CD14-positive monocyte (primary cell): ENCODE measurements around the gene SEPTIN8. TPM values are rescaled to one million over a fixed set of nuclear protein-coding genes. Genes with fewer than 3 reads are reported as not detected.

Source experiments
- DNase-seq, 3 donors: peaks; one replicate each; pipeline ENCODE4 v3.0.0-alpha.2; 2011 to 2022
- H2AFZ ChIP-seq: 2 replicates; pipeline ENCODE4 v1.6.0; 2012; ENCODE audit warnings: mild to moderate bottlenecking, low read depth, low read length, inconsistent platforms; ENCODE audit not compliant: insufficient read depth, poor library complexity, severe bottlenecking
- H3K27ac ChIP-seq, 2 donors: 1 replicate in 1 of 2; 2 replicates in 1 of 2; pipeline ENCODE4 v1.5.1; 2012 to 2013; ENCODE audit warnings: low read length in 2 of 2, control low read depth in 1 of 2, inconsistent platforms in 1 of 2, low read depth in 1 of 2, mild to moderate bottlenecking in 1 of 2
- H3K27me3 ChIP-seq, 2 donors: one replicate each; pipeline versions ENCODE4 v1.6.0 to v1.6.1; 2011 to 2013; ENCODE audit warnings: low read length in 2 of 2; ENCODE audit not compliant: control insufficient read depth in 2 of 2, insufficient read depth in 2 of 2
- H3K36me3 ChIP-seq, 2 donors: replicated peaks in 1 of 2; 1 replicate in 1 of 2; 2 replicates in 1 of 2; pipeline versions ENCODE4 v1.5.1 to v1.6.1; 2012 to 2013; ENCODE audit warnings: low read length in 2 of 2, control low read depth in 1 of 2, inconsistent platforms in 1 of 2, mild to moderate bottlenecking in 1 of 2; ENCODE audit not compliant: insufficient read depth in 2 of 2, control insufficient read depth in 1 of 2
- H3K4me1 ChIP-seq, 2 donors: 1 replicate in 1 of 2; 2 replicates in 1 of 2; pipeline versions ENCODE4 v1.5.1 to v1.6.1; 2012 to 2013; ENCODE audit warnings: low read length in 2 of 2, control low read depth in 1 of 2, inconsistent platforms in 1 of 2, mild to moderate bottlenecking in 1 of 2, moderate library complexity in 1 of 2; ENCODE audit not compliant: insufficient read depth in 2 of 2, control insufficient read depth in 1 of 2
- H3K4me2 ChIP-seq: replicated peaks from 2 replicates; pipeline ENCODE3; 2012; ENCODE audit warnings: low read length, moderate library complexity, mild to moderate bottlenecking; ENCODE audit not compliant: poor library complexity, severe bottlenecking; ENCODE audit errors: extremely low read depth
- H3K4me3 ChIP-seq, 3 experiments: fragments of 200-600 bp in 1 of 3; sonication (generic) in 1 of 3; replicated peaks in 1 of 3; 1 replicate in 2 of 3; 2 replicates in 1 of 3; pipeline ENCODE4 v1.5.1; 2011 to 2013; ENCODE audit warnings: low read length in 3 of 3, mild to moderate bottlenecking in 3 of 3, control low read depth in 2 of 3, low read depth in 2 of 3, inconsistent platforms in 1 of 3, moderate library complexity in 1 of 3
- H3K79me2 ChIP-seq: 2 replicates; pipeline ENCODE4 v1.6.0; 2012; ENCODE audit warnings: mild to moderate bottlenecking, control low read depth, inconsistent platforms, low read length, moderate library complexity; ENCODE audit not compliant: insufficient read depth
- H3K9ac ChIP-seq: 2 replicates; pipeline ENCODE4 v1.6.0; 2017; ENCODE audit warnings: low read length, mild to moderate bottlenecking; ENCODE audit not compliant: insufficient read depth, poor library complexity, severe bottlenecking
- H3K9me3 ChIP-seq, 2 donors: replicated peaks in 1 of 2; 1 replicate in 1 of 2; 2 replicates in 1 of 2; pipeline versions ENCODE4 v1.5.1 to v1.6.1; 2012 to 2013; ENCODE audit warnings: low read length in 2 of 2, control low read depth in 1 of 2; ENCODE audit not compliant: control insufficient read depth in 1 of 2, insufficient read depth in 1 of 2
- H4K20me1 ChIP-seq: 2 replicates; pipeline ENCODE4 v1.6.0; 2012; ENCODE audit warnings: mild to moderate bottlenecking, low read length, control low read depth, moderate library complexity; ENCODE audit not compliant: insufficient read depth
- H3K27ac Mint-ChIP-seq, 7 donors: one replicate each; pipeline ENCODE4 v1.8.0; 2020; ENCODE audit warnings: mild to moderate bottlenecking in 7 of 7, mixed read lengths in 7 of 7, moderate library complexity in 6 of 7, inconsistent platforms in 2 of 7
- H3K27me3 Mint-ChIP-seq, 3 donors: one replicate each; pipeline ENCODE4 v1.8.0; 2021 to 2022; ENCODE audit warnings: low read depth in 3 of 3, mild to moderate bottlenecking in 3 of 3, mixed read lengths in 3 of 3, moderate library complexity in 3 of 3, inconsistent platforms in 1 of 3
- H3K36me3 Mint-ChIP-seq, 2 donors: one replicate each; pipeline ENCODE4 v1.8.0; 2020; ENCODE audit warnings: mixed read lengths in 2 of 2, inconsistent platforms in 1 of 2, mild to moderate bottlenecking in 1 of 2
- H3K4me1 Mint-ChIP-seq: one replicate; pipeline ENCODE4 v1.8.0; 2020; ENCODE audit warnings: mild to moderate bottlenecking, mixed read lengths
- H3K4me3 Mint-ChIP-seq, 2 donors: one replicate each; pipeline ENCODE4 v1.8.0; 2020; ENCODE audit warnings: mild to moderate bottlenecking in 2 of 2, mixed read lengths in 2 of 2, moderate library complexity in 1 of 2
- H3K9me3 Mint-ChIP-seq, 7 donors: one replicate each; pipeline ENCODE4 v1.8.0; 2020 to 2022; ENCODE audit warnings: mixed read lengths in 7 of 7, mild to moderate bottlenecking in 6 of 7, moderate library complexity in 6 of 7, inconsistent platforms in 2 of 7
- WGBS: methylation state at CpG from one replicate; pipeline ENCODE4 v1.1.5; 2013; ENCODE audit warnings: missing lambda C conversion rate; ENCODE audit not compliant: insufficient coverage; 5-methylcytosine and 5-hydroxymethylcytosine counted together
- intact Hi-C, 2 donors: fragments of 100-400 bp; cut with micrococcal nuclease; formaldehyde crosslinking; loops; one replicate each; pipeline versions ENCODE4 v1.15.0 to v1.15.1; 2023
- polyA plus RNA-seq, 3 donors: library from polyadenylated mRNA; depleted of rRNA in 1 of 3; unstranded in 2 of 3; stranded (reverse) in 1 of 3; fragments of 300-500 nt in 2 of 3; fragments of >200 nt in 1 of 3; fragmentation: Illumina TruSeq in 2 of 3; gene quantifications; 1 replicate in 2 of 3; 2 replicates in 1 of 3; pipeline ENCODE4 v1.2.3, GENCODE V29; 2012 to 2021
- TF ChIP-seq, protein P1 (sequence below): fragments of 200-600 bp; IDR thresholded peaks from one replicate; pipeline ENCODE4 v1.8.0; 2022; ENCODE audit warnings: antibody characterized with exemption, mild to moderate bottlenecking

Gene SEPTIN8
- polyA plus RNA-seq, 3 donors = 0.36 to 5.0 (median 0.54) TPM

- Histone ChIP-seq H3K9me3 (peaks cover 0 to 17% of the 10 kb centered on the region in 2 donors), H3K4me1 (peaks cover 14 to 37% of the 10 kb centered on the region in 2 donors), H3K79me2 (peaks cover 7% of the 10 kb centered on the region), H3K4me3 (no peak overlapping the region), H3K36me3 (peaks cover 0 to 37% of the 10 kb centered on the region in 2 donors), H3K27ac (no peak overlapping the region), H3K9ac (no peak overlapping the region), H3K4me2 (no peak overlapping the region), H4K20me1 (peaks cover 81% of the 10 kb centered on the region), H2AFZ (no peak overlapping the region), H3K27me3 (peaks cover 51 to 90% of the 10 kb centered on the region in 2 donors)
- 93% methylated on average over 2 of the region's 3 CpGs for WGBS
- Mint-ChIP-seq H3K4me3 (peak overlapping the region in 1 of 2 donors; percentile 77), H3K4me1 (peaks cover 37% of the 10 kb centered on the region), H3K27me3 (peaks cover 79 to 96% (median 85%) of the 10 kb centered on the region in 3 donors), H3K27ac (no peak overlapping the region), H3K9me3 (peaks cover 0 to 25% (median 13%) of the 10 kb centered on the region in 7 donors), H3K36me3 (peaks cover 38% of the 10 kb centered on the region in 2 donors)
- TF ChIP-seq, protein P1, sequence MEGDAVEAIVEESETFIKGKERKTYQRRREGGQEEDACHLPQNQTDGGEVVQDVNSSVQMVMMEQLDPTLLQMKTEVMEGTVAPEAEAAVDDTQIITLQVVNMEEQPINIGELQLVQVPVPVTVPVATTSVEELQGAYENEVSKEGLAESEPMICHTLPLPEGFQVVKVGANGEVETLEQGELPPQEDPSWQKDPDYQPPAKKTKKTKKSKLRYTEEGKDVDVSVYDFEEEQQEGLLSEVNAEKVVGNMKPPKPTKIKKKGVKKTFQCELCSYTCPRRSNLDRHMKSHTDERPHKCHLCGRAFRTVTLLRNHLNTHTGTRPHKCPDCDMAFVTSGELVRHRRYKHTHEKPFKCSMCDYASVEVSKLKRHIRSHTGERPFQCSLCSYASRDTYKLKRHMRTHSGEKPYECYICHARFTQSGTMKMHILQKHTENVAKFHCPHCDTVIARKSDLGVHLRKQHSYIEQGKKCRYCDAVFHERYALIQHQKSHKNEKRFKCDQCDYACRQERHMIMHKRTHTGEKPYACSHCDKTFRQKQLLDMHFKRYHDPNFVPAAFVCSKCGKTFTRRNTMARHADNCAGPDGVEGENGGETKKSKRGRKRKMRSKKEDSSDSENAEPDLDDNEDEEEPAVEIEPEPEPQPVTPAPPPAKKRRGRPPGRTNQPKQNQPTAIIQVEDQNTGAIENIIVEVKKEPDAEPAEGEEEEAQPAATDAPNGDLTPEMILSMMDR = no peak
- no peak for DNase-seq
- intact Hi-C loops = loop anchor here in 1 of 2 donors (5.0 to 10.0 kb wide), 2 partner anchors 320 to 437 kb away; no protein-coding TSS in a partner anchor
These were observed 47.4 kb upstream of the SEPTIN8 start for GRCh38 chr5:132824426-132824825.

DNA sequence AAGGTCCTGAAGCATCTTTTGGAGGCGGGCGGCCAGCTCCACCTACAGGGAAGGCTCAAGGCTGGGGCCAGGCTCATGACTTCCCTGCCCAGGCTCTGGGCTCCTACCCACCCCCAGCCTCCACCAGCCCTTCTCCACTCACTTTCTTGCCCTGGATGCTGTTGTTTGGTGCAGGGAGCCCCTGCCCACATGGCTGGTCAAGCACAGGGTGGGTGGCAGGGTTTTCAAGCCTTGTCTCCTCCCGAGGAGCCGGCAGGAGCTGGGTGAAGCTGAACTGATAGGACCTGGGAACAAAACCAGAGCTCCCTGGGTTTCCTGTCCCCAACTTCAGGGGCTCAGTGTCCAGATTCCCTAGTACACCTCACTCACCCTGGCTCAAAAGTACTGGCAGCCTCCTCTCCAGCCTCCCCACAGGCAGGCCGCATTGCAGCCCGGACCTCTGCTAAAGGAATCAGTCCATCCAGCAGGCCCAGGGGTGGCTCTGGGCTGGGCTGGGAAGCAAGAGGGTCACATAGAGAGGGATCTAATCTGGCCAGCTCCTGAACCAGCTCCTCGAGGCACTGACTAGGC is 46.5 kb upstream of the SEPTIN8 start:
- Histone ChIP-seq H3K4me2 (peak overlapping the region; percentile 25), H3K9me3 (peaks cover 0 to 17% of the 10 kb centered on the region in 2 donors), H3K79me2 (peaks cover under 1% of the 10 kb centered on the region), H3K4me1 (peaks cover 12 to 31% of the 10 kb centered on the region in 2 donors), H4K20me1 (peaks cover 73% of the 10 kb centered on the region), H3K4me3 (no peak overlapping the region), H3K9ac (no peak overlapping the region), H3K36me3 (peaks cover 0 to 35% of the 10 kb centered on the region in 2 donors), H2AFZ (no peak overlapping the region), H3K27ac (no peak overlapping the region), H3K27me3 (peaks cover 54 to 90% of the 10 kb centered on the region in 2 donors)
- H3K4me3 Mint-ChIP-seq = peak overlapping the region in 1 of 2 donors; percentile 77
- no peak for DNase-seq
- H3K9me3 Mint-ChIP-seq = peaks cover 0 to 28% (median 15%) of the 10 kb centered on the region in 7 donors
- peaks cover 31 to 32% of the 10 kb centered on the region in 2 donors for H3K36me3 Mint-ChIP-seq
- TF ChIP-seq, protein P1 = no peak
- intact Hi-C loops = loop anchor here in 1 of 2 donors (5.0 to 10.0 kb wide), 2 partner anchors 319 to 436 kb away; no protein-coding TSS in a partner anchor
- H3K27ac Mint-ChIP-seq = no peak overlapping the region
- peaks cover 34% of the 10 kb centered on the region for H3K4me1 Mint-ChIP-seq
- H3K27me3 Mint-ChIP-seq = peaks cover 79 to 96% (median 85%) of the 10 kb centered on the region in 3 donors
- WGBS = 86% methylated on average over 6 of the region's 7 CpGs
